Natural killer cell treated with Interleukin-12 subunit alpha and Interleukin-12 subunit beta and Interleukin-15 and Interleukin-18, amount 100 ng/mL, for 72 hours (primary cell): Measurements from ENCODE around the gene EN2. TPM values are rescaled to one million over a fixed set of nuclear protein-coding genes. Genes with fewer than 3 reads are reported as not detected.
A peak's percentile ranks its signal among the peaks of the same experiment; 100 is the strongest.

Experiments used
- ATAC-seq, 2 donors: fragments of 150-1000 bp; cut with Tn5 transposase in 1 of 2; sonication (Bioruptor Pico), chemical (Tn5 transposase) in 1 of 2; 2 replicates each; pipeline ENCODE4 v1.10.0; 2021
- DNase-seq: peaks from one replicate; pipeline ENCODE4 v3.0.0; 2022; ENCODE audit warnings: low spot score
- H3K27ac Mint-ChIP-seq, 2 donors: 1 replicate in 1 of 2; 2 replicates in 1 of 2; pipeline ENCODE4 v1.8.0; 2022; ENCODE audit warnings: mixed read lengths in 2 of 2, mild to moderate bottlenecking in 1 of 2, moderate library complexity in 1 of 2
- H3K27me3 Mint-ChIP-seq, 2 donors: 1 replicate in 1 of 2; 2 replicates in 1 of 2; pipeline ENCODE4 v1.8.0; 2022; ENCODE audit warnings: mixed read lengths in 2 of 2
- H3K36me3 Mint-ChIP-seq: one replicate; pipeline ENCODE4 v1.8.0; 2022; ENCODE audit warnings: mixed read lengths
- H3K4me1 Mint-ChIP-seq, 2 donors: 1 replicate in 1 of 2; 2 replicates in 1 of 2; pipeline ENCODE4 v1.8.0; 2022; ENCODE audit warnings: low read depth in 2 of 2, mixed read lengths in 2 of 2, mild to moderate bottlenecking in 1 of 2
- H3K4me3 Mint-ChIP-seq: one replicate; pipeline ENCODE4 v1.8.0; 2022; ENCODE audit warnings: mixed read lengths
- H3K9me3 Mint-ChIP-seq: 2 replicates; pipeline ENCODE4 v1.8.0; 2022; ENCODE audit warnings: mixed read lengths
- total RNA-seq, 2 donors: library from RNA; stranded (reverse); gene quantifications; one replicate each; pipeline ENCODE4 v1.2.3, GENCODE V29; 2022

EN2 gene
- total RNA-seq, result under 1 TPM in 1 of 2 donors, not detected in 1; 0.07 TPM

DNA sequence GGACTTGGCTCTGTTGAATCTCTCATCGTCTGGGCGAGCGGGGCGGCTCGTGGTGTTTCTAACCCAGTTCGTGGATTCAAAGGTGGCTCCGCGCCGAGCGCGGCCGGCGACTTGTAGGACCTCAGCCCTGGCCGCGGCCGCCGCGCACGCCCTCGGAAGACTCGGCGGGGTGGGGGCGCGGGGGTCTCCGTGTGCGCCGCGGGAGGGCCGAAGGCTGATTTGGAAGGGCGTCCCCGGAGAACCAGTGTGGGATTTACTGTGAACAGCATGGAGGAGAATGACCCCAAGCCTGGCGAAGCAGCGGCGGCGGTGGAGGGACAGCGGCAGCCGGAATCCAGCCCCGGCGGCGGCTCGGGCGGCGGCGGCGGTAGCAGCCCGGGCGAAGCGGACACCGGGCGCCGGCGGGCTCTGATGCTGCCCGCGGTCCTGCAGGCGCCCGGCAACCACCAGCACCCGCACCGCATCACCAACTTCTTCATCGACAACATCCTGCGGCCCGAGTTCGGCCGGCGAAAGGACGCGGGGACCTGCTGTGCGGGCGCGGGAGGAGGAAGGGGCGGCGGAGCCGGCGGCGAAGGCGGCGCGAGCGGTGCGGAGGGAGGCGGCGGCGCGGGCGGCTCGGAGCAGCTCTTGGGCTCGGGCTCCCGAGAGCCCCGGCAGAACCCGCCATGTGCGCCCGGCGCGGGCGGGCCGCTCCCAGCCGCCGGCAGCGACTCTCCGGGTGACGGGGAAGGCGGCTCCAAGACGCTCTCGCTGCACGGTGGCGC is at the start of gene EN2:
Gene EN2 (plus strand): TSS at position 19 of the 767 bp plus-strand sequence. CDS start 249 bp downstream, at position 268.
- Mint-ChIP-seq H3K36me3 (no peaks in the 10 kb centered on the region), H3K4me3 (peak within 1 kb of the TSS; percentile 72), H3K27ac (no peak within 1 kb of the TSS), H3K4me1 (peaks cover 8 to 24% of the 10 kb centered on the region in 2 donors), H3K27me3 (peaks cover 43 to 51% of the 10 kb centered on the region in 2 donors), H3K9me3 (no peaks in the 10 kb centered on the region)
- DNase-seq (peak; percentile 50), ATAC-seq (peak in 1 of 2 donors; percentile 25)

DNA sequence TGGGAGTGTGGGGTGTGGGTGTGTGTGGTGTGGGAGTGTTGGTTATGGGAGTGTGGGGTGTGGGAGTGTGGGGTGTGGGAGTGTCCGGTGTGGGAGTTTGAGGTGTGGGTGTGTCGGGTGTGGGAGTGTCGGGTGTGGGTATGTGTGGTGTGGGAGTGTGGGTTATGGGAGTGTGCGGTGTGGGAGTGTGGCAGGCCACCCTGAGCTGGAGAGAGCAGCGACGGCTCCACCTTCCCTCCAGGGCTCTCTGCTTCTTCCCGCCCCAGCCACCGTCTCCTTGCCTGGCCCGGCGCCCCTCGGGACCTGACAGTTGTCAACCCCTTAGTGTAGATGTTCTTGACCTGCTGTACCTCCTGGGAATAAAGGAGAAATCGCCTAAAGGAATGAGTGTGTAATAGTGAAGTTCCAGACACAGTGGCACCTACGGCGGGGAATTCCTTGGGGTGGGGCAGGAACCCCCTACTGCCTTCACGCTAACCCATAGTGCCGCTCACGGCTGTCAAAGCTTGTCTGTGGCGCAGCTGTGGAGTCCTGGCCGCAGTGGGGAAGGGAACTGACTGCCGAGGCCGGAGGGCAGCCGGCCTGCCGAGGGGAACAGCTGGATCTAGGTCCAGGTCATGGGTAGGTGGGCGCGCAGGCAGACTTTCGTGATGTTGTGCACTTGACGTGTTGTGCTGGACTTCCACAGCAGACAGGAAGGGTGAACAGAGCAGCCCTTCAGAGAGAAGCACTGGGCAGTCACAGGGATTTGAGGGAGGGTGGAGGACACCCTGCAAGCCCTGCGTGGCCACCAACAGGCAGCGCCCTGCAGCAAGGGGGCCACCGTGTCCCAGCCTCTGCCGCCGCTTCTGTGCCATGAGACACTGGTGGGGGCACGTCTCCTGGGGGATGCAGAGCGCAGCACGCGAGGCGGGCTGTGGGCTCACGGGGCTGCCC is 49.0 kb upstream of the EN2 start:
- no peak overlapping the region for H3K4me3 Mint-ChIP-seq
- DNase-seq (no peak), ATAC-seq (no peak)
- no peaks in the 10 kb centered on the region for H3K9me3 Mint-ChIP-seq
- no peak overlapping the region for H3K27ac Mint-ChIP-seq
- peaks cover 20 to 23% of the 10 kb centered on the region in 2 donors for H3K4me1 Mint-ChIP-seq
- H3K36me3 Mint-ChIP-seq, result no peaks in the 10 kb centered on the region
- peaks cover 12 to 18% of the 10 kb centered on the region in 2 donors for H3K27me3 Mint-ChIP-seq

DNA sequence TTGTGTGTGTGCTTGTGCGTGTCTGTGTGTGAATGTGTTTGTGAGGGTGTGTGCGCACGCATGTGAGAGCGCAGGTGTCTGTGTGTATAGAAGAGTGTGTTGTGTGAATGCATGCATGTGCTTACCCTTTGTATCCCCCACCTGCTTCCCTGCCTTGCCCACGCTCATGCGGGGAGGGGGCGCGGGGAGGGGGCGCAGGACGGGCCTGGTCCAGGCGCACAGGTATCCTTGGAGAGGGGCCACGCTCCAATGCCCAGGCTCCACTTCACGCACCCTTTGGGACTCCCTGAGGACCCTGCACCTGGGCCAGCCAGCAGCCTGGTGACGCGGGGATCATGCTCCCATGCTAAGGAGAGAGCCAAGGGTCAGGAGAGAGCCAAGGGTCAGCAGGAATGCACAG is 47.9 kb upstream of the EN2 start:
- H3K27me3 Mint-ChIP-seq, result peaks cover 12 to 18% of the 10 kb centered on the region in 2 donors
- DNase-seq, result no peak
- no peak overlapping the region for H3K27ac Mint-ChIP-seq
- H3K4me1 Mint-ChIP-seq, result peaks cover 20 to 23% of the 10 kb centered on the region in 2 donors
- no peaks in the 10 kb centered on the region for H3K9me3 Mint-ChIP-seq
- no peak overlapping the region for H3K4me3 Mint-ChIP-seq
- no peak for ATAC-seq
- no peaks in the 10 kb centered on the region for H3K36me3 Mint-ChIP-seq

DNA sequence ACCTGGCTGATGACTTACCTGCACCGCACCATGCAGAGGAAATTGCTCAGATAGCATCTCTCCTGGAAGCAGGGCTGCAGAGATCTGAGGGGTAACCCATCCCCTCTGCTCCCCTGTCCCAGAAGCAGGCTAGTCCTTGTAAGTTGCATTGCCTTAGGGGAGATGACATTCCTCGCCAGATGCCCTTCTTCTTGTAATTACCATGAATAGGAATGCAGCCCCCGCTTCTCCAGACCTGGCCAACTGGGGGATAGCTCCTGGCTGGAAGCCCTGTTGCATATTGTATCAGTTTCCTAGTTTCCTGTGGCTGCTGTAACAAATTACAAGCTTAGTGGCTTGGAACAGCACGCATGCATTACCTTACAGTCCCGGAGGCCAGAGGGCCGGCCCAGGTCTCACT is 47.5 kb upstream of the EN2 start:
- Mint-ChIP-seq H3K4me3 (no peak overlapping the region), H3K27ac (no peak overlapping the region), H3K27me3 (peaks cover 12 to 18% of the 10 kb centered on the region in 2 donors), H3K9me3 (no peaks in the 10 kb centered on the region), H3K36me3 (no peaks in the 10 kb centered on the region), H3K4me1 (peaks cover 18 to 23% of the 10 kb centered on the region in 2 donors)
- ATAC-seq (no peak), DNase-seq (no peak)

DNA sequence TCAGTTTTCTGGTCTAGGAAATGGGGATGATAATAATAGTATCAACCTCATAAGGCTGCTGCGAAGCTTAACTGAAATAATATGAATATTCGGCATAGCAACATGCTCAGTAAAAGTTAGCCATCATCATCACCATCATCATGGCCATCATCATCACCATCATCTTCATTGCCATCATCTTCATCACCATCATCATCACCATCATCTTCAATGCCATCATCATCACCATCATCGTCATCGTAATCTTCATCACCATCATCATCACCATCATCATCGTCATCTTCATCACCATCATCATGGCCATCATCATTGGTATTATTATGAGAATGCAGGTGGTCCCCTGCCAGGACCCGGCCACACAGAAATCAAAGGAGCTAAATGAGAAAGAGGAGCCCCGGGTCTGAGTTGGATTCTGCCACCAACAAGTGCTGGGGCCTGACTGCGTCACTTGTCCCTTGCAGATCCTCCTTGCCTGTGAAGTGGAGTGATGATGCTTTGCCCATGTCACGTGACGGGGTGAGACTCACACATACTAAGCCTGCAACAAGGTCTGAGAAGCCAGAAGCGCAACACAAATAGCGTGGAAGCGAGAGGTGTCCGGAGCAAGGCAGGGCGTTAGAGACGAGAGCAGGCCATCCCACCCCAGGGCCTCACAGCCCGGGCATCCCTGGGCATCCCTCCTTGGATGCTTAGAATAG is 46.1 kb upstream of the EN2 start:
- Mint-ChIP-seq H3K27me3 (peaks cover 12 to 18% of the 10 kb centered on the region in 2 donors), H3K4me1 (peaks cover 6 to 15% of the 10 kb centered on the region in 2 donors), H3K9me3 (no peaks in the 10 kb centered on the region), H3K36me3 (no peaks in the 10 kb centered on the region), H3K4me3 (no peak overlapping the region), H3K27ac (no peak overlapping the region)
- ATAC-seq (no peak), DNase-seq (no peak)

DNA sequence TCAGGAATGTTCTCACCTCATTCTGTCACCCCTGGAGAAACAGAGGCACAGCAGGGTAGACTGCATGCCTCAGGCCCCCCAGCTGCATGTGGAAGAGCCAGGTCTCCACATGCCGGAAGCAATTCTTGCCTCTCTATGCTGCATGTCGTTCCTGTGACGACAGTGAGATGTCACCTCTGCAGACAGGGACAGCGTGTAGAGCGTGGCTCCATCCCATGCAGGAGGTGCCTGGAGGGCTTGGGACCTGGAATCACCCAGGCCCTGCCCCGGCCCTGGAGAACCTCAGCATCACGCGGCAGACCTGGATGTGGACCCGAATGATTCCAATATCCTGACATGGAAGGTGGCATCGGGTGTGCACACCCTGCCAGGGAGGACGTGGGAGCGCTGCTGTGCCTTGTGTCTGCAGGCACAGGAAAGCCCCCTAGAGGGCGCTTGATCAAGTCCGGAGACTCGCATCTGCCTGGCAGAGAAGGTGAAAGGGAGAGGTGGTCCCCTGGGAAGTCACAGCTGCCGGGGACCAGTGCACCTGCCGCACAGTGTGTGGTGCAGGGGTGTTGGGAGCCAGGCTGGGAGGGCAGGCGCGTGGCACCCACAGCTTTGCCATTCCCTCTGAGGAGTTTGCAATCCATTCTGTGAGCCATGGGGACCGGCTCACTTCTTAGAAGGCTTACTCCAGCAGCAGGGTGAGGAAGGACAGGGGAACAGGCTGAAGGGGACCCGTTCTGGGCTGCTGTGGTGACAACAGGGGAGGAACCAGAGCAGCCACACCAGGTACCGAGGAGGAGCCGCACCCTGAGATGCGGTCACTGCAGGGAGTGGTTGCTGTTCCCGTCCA is 45.3 kb upstream of the EN2 start:
- Mint-ChIP-seq H3K4me1 (peaks cover 6 to 15% of the 10 kb centered on the region in 2 donors), H3K4me3 (no peak overlapping the region)

DNA sequence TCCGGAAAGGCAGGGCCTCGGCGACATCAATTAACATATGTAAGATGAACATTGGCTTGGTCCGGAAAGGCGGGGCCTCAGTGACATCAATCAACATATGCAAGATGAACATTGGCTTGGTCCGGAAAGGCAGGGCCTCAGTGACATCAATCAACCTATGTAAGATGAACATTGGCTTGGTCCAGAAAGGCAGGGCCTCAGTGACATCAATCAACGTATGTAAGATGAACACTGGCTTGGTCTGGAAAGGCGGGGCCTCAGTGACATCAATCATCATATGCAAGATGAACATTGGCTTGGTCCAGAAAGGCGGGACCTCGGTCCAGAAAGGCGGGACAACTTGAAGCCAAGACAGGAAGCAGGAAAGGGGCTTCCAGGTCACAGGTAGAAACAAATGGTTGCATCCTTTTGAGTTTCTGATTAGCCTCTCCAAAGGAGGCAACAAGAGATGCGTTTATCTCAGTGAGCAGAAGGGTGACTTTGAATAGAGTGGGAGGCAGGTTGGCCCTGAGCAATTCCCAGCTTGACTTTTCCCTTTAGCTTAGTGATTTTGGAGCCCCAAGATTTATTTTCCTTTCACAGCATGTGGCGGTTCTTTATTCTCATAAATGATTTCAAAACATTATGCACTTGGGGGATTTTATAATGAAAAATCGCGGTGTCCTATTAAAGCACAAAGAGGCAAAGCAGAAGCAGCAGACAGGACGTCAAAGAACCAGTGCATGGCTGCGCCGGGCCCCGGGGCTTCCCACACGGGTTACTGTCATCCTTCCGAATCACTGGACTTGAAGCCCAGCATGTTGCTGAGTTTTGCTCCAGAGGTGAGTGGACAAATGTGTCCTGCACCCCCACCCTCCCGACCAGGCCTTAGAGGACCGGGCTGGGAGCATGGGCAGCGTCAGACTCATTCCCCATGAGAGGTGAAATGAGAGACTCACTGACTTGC is 43.1 kb upstream of the EN2 start:
- peaks cover 2 to 8% of the 10 kb centered on the region in 2 donors for H3K4me1 Mint-ChIP-seq
- ATAC-seq (no peak), DNase-seq (no peak)
- no peaks in the 10 kb centered on the region for H3K9me3 Mint-ChIP-seq
- H3K27ac Mint-ChIP-seq, result no peak overlapping the region
- no peaks in the 10 kb centered on the region for H3K36me3 Mint-ChIP-seq
- no peak overlapping the region for H3K4me3 Mint-ChIP-seq
- H3K27me3 Mint-ChIP-seq, result peaks cover 14 to 20% of the 10 kb centered on the region in 2 donors

More for the DNA sequence above, 45.3 kb upstream of the EN2 start:
- no peak overlapping the region for H3K27ac Mint-ChIP-seq
- peak; percentile 72 for DNase-seq
- no peaks in the 10 kb centered on the region for H3K36me3 Mint-ChIP-seq
- H3K9me3 Mint-ChIP-seq, result no peaks in the 10 kb centered on the region
- H3K27me3 Mint-ChIP-seq, result peaks cover 17 to 18% of the 10 kb centered on the region in 2 donors
- ATAC-seq, result peak; percentile 56 to 75

DNA sequence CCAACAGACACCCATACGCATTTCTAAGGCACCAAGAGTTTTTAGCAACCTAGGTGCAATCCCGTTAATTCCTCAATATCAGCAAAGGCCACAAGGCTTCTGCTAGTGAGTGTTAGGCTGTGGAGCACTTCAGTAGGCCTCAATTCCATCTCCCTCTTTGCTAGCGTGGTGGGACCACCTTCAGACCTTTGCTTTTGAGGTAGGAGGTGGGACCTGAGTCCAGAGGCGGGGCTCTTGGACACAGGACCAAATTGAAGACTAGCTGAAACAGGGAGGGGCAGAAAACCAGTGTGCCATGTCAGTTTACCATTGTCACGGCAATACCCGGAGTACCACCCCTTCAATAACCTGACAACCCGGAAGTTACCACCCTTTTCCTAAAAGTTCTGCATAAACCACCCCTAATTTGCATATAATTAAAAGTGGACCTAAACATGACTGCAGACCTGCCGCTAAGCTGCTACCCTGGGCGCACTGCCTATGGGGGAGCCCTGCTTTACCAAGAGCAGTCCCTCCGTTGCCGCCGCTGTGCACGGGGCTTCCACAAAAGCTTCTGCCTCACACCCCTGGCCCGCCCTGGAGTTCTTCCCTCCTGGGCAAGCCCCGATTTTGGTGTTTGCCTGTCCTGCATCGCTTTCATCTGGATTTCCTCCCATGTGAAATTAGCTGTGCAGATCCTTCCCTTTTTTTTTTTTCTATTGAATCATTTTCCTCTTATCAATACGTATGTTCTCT is 41.1 kb upstream of the EN2 start:
- Mint-ChIP-seq H3K27me3 (peaks cover 19 to 20% of the 10 kb centered on the region in 2 donors), H3K4me3 (no peak overlapping the region), H3K27ac (no peak overlapping the region), H3K4me1 (peaks cover 0 to 6% of the 10 kb centered on the region in 2 donors), H3K9me3 (no peaks in the 10 kb centered on the region), H3K36me3 (no peaks in the 10 kb centered on the region)
- ATAC-seq, result no peak
- DNase-seq, result no peak

DNA sequence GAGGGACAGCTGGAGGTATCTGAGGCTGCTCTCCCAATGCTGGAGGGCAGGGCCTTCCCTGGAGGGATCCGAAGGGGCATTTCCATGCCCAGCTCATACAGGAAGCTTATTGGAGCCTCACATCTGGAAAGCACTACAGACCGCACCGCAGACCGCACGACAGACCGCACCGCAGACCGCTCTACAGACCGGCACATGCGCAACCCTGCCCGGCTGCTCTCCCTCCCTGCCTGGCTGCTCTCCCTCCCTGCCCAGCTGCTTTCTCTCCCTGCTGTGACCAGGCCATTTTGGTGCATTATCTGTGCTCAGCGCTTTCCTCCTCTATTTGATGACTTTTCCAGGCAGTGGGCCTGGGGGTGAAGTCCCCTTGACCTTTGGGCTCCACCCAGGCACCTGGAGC is 39.6 kb upstream of the EN2 start:
- peaks cover 13 to 18% of the 10 kb centered on the region in 2 donors for H3K27me3 Mint-ChIP-seq
- H3K27ac Mint-ChIP-seq, result no peak overlapping the region
- no peaks in the 10 kb centered on the region for H3K36me3 Mint-ChIP-seq
- no peak for DNase-seq
- ATAC-seq, result no peak
- H3K9me3 Mint-ChIP-seq, result no peaks in the 10 kb centered on the region
- H3K4me3 Mint-ChIP-seq, result no peak overlapping the region
- H3K4me1 Mint-ChIP-seq, result no peaks in the 10 kb centered on the region

DNA sequence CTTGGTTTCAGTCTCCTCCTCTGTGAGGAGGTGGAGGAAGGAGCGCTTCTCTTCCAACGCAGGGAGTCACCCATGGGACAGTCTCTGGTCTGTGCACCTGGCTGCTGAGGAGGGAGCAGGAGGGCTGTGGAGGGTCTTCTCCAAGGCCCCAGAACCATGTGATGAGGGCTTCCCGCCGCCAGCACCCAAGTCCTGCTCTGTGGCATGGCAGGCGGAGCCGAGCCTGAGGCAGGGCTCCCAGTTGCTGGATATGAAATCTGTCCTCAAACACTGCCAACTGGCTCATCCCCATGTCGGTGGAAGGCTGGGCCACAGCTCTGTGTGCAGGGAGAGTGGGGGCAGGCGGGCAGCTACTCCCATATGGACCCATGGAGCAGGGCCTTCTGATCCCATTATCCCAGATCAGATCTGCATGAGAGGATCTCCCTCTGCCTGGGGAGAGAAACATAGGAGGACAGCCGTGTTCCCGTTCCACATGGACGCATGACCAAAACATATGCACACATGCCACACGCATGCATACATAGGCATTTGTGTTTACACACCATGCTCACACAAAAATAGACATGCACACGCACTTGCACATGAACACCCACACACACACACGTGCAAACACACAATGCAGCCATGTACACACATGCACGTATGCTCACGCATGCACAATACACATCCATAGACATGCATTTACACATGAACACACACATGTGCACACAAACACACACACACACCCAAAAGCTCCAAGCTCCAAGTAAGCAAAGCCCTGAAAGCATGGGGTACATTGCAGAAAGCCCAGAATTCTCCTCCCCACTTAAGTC is 38.8 kb upstream of the EN2 start:
- Mint-ChIP-seq H3K4me3 (no peak overlapping the region), H3K36me3 (no peaks in the 10 kb centered on the region), H3K9me3 (no peaks in the 10 kb centered on the region), H3K27me3 (peaks cover 13 to 18% of the 10 kb centered on the region in 2 donors), H3K27ac (no peak overlapping the region), H3K4me1 (no peaks in the 10 kb centered on the region)
- DNase-seq, result no peak
- ATAC-seq, result no peak

DNA sequence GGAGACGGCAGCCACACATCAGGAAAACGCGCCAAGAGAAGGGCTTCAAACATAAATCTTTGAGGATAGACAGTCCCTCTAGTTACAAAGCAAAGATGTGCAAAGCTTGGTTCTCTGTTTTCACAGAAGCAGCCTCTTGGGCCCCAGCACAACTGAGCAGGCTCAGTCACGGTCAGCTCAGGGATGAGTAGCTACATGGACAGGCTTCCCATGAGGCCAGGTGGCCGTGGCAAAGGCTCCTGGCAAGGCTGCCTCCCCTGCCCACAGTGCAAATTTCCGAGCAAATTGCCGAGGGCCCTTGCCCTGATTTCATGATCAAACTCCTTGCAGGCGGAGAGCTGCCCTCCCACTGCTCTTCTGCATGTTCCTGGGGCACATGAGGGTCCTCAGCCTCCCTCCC is 37.8 kb upstream of the EN2 start:
- Mint-ChIP-seq H3K9me3 (no peaks in the 10 kb centered on the region), H3K27ac (no peak overlapping the region), H3K27me3 (peaks cover 13 to 18% of the 10 kb centered on the region in 2 donors), H3K4me3 (no peak overlapping the region), H3K36me3 (no peaks in the 10 kb centered on the region), H3K4me1 (no peaks in the 10 kb centered on the region)
- no peak for ATAC-seq
- no peak for DNase-seq
